Transverse colon (tissue), 4 donors: ENCODE data around the gene ALDOA.

ENCODE experiments used
- POLR2AphosphoS5 ChIP-seq, 3 donors: sonication (generic); formaldehyde crosslinking; IDR thresholded peaks; one replicate each; pipeline ENCODE4 v1.6.1; 2016; ENCODE audit warnings: antibody characterized with exemption in 3 of 3
- TF ChIP-seq, protein P1 (sequence below), 5 experiments: fragments of 200-600 bp in 3 of 5; fragments of 450-650 bp in 2 of 5; sonication (generic) in 3 of 5; IDR thresholded peaks; 1 replicate in 2 of 5; 2 replicates in 3 of 5; pipeline ENCODE4 v1.5.1; 2016 to 2017; ENCODE audit warnings: antibody characterized with exemption in 5 of 5, inconsistent platforms in 3 of 5, mild to moderate bottlenecking in 2 of 5, moderate library complexity in 1 of 5

- no peak for TF ChIP-seq POLR2AphosphoS5 (IDR thresholded peaks at IDR 0.05)
- TF ChIP-seq, protein P1, sequence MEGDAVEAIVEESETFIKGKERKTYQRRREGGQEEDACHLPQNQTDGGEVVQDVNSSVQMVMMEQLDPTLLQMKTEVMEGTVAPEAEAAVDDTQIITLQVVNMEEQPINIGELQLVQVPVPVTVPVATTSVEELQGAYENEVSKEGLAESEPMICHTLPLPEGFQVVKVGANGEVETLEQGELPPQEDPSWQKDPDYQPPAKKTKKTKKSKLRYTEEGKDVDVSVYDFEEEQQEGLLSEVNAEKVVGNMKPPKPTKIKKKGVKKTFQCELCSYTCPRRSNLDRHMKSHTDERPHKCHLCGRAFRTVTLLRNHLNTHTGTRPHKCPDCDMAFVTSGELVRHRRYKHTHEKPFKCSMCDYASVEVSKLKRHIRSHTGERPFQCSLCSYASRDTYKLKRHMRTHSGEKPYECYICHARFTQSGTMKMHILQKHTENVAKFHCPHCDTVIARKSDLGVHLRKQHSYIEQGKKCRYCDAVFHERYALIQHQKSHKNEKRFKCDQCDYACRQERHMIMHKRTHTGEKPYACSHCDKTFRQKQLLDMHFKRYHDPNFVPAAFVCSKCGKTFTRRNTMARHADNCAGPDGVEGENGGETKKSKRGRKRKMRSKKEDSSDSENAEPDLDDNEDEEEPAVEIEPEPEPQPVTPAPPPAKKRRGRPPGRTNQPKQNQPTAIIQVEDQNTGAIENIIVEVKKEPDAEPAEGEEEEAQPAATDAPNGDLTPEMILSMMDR (IDR thresholded peaks at IDR 0.05), result no peak
These were observed 39.1 kb upstream of the ALDOA start for GRCh38 chr16:30026449-30026848.
